Natural killer cell treated with Interleukin-12 subunit alpha and Interleukin-12 subunit beta and Interleukin-15 and Interleukin-18, amount 100 ng/mL, for 72 hours (primary cell): ENCODE data around the gene PSD4. TPM values are rescaled to one million over a fixed set of nuclear protein-coding genes. Genes with fewer than 3 reads are reported as not detected.

Experiments
- ATAC-seq, 2 donors: fragments of 150-1000 bp; cut with Tn5 transposase in 1 of 2; sonication (Bioruptor Pico), chemical (Tn5 transposase) in 1 of 2; 2 replicates each; pipeline ENCODE4 v1.10.0; 2021
- DNase-seq: peaks from one replicate; pipeline ENCODE4 v3.0.0; 2022; ENCODE audit warnings: low spot score
- H3K27ac Mint-ChIP-seq, 2 donors: 1 replicate in 1 of 2; 2 replicates in 1 of 2; pipeline ENCODE4 v1.8.0; 2022; ENCODE audit warnings: mixed read lengths in 2 of 2, mild to moderate bottlenecking in 1 of 2, moderate library complexity in 1 of 2
- H3K27me3 Mint-ChIP-seq, 2 donors: 1 replicate in 1 of 2; 2 replicates in 1 of 2; pipeline ENCODE4 v1.8.0; 2022; ENCODE audit warnings: mixed read lengths in 2 of 2
- H3K36me3 Mint-ChIP-seq: one replicate; pipeline ENCODE4 v1.8.0; 2022; ENCODE audit warnings: mixed read lengths
- H3K4me1 Mint-ChIP-seq, 2 donors: 1 replicate in 1 of 2; 2 replicates in 1 of 2; pipeline ENCODE4 v1.8.0; 2022; ENCODE audit warnings: low read depth in 2 of 2, mixed read lengths in 2 of 2, mild to moderate bottlenecking in 1 of 2
- H3K4me3 Mint-ChIP-seq: one replicate; pipeline ENCODE4 v1.8.0; 2022; ENCODE audit warnings: mixed read lengths
- H3K9me3 Mint-ChIP-seq: 2 replicates; pipeline ENCODE4 v1.8.0; 2022; ENCODE audit warnings: mixed read lengths
- total RNA-seq, 2 donors: library from RNA; stranded (reverse); gene quantifications; one replicate each; pipeline ENCODE4 v1.2.3, GENCODE V29; 2022

PSD4 gene
- total RNA-seq, 2 donors from 2014 or later = 299 to 305 TPM

DNA sequence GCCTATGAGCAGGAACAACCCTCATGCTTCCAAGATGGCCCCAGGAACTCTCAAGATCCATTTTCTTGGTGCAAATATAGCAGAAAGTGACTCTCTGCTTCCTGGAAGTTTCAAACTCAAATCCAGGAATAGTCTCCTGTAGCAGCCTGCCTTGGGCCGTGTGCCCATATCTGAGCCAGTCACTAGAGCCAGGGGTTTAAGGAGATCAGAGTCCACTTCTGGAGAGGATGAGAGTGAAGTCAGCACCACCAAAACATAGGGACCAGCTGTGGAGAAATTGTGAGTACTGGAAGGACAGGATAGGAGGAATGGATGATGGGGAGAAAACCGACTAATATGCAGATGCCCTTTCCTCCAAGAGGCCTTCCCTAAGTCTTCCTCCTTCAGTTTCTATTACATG, 33.2 kb downstream of the PSD4 start:
- no peak for ATAC-seq
- H3K9me3 Mint-ChIP-seq = no peaks in the 10 kb centered on the region
- peak overlapping the region in 1 of 2 donors; percentile 32 for H3K27ac Mint-ChIP-seq

DNA sequence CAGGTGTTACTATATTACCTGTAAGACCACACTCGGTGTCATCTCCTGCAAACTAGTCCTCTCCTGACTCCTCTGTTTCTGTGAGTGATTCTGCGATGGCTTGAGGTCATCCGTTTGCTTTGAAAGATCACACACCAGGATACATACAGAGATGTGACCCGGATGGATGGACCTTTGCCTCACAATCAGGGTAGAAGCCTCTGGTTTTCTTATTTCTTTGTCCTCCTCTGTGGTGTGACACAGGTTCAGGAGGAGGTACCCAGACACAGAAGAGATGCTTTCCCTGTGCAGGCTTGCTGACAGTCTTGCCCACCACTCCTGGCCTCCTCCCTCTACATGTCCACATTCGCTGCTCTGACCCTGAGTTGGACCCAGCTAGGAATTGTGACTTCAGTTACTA, 34.6 kb downstream of the PSD4 start:
- no peak for DNase-seq
- H3K9me3 Mint-ChIP-seq = no peaks in the 10 kb centered on the region
- H3K4me3 Mint-ChIP-seq = no peak overlapping the region
- no peak overlapping the region for H3K27ac Mint-ChIP-seq
- no peaks in the 10 kb centered on the region for H3K36me3 Mint-ChIP-seq
- ATAC-seq = no peak
- H3K4me1 Mint-ChIP-seq = peaks cover 15 to 21% of the 10 kb centered on the region in 2 donors
- H3K27me3 Mint-ChIP-seq = no peaks in the 10 kb centered on the region

More for the DNA sequence above, 33.2 kb downstream of the PSD4 start:
- no peak for DNase-seq
- no peak overlapping the region for H3K4me3 Mint-ChIP-seq
- H3K27me3 Mint-ChIP-seq = no peaks in the 10 kb centered on the region
- peaks cover 21 to 27% of the 10 kb centered on the region in 2 donors for H3K4me1 Mint-ChIP-seq
- no peaks in the 10 kb centered on the region for H3K36me3 Mint-ChIP-seq

DNA sequence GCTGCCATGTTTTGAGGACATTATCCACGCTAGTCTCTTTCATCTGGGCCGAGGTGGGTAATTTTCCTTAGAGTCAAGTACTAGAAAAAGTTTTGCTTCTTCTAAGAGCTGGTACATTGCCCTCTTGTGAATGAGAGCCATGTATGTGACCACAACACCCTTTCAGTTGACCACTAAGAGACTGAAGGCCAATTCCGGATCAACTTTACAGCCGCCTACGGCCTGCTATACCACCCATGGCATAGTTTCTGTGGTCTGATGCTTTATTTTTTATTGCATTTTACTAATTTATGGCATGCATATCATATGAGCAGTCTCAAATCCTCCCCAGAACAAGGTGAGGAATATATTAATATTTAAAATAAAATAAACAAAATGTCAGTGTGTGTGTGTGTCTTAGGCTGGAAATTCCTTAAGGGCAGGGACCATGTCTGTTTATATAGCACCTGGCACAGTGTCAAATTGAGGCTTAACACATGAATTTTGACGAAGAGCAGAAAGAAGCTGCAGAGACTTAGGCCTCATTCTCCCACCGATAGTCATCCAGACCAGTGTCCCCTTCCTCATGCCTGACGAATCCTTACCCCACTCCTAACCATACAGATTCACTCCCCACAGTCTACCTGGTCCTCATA, 35.4 kb downstream of the PSD4 start:
- Mint-ChIP-seq H3K27ac (no peak overlapping the region), H3K27me3 (no peaks in the 10 kb centered on the region), H3K4me3 (no peak overlapping the region), H3K36me3 (no peaks in the 10 kb centered on the region), H3K4me1 (peaks cover 10 to 17% of the 10 kb centered on the region in 2 donors), H3K9me3 (no peaks in the 10 kb centered on the region)
- DNase-seq = no peak
- ATAC-seq = no peak

DNA sequence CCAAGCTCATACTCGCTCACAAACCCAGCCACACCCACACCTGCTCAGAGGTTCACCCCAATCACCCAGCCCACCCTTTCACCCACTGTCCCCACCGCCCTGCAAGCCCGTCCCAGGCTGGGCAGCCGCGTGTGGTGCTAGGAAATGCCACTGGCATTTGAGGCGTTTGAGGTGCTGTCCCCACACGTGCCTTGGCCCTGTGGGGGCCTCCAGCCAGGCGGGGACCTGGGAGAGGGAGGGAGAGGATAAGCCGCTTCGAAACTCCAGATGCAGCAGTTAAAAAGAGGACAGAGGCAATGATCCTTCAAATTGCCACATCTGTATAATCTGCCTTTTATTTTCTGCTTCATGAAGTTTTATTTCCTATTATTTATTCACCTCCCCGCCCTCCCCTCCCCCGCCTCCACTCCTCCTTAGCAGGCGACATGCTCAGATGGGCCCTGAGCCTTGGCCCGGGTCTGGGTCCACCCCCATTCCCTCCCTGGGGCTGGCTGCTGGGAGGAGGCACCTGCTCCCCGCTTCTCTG, 35.9 kb downstream of the PSD4 start:
- no peak for DNase-seq
- Mint-ChIP-seq H3K4me3 (no peak overlapping the region), H3K27ac (no peak overlapping the region), H3K27me3 (no peaks in the 10 kb centered on the region), H3K36me3 (no peaks in the 10 kb centered on the region), H3K4me1 (peaks cover 9 to 15% of the 10 kb centered on the region in 2 donors), H3K9me3 (no peaks in the 10 kb centered on the region)
- no peak for ATAC-seq

DNA sequence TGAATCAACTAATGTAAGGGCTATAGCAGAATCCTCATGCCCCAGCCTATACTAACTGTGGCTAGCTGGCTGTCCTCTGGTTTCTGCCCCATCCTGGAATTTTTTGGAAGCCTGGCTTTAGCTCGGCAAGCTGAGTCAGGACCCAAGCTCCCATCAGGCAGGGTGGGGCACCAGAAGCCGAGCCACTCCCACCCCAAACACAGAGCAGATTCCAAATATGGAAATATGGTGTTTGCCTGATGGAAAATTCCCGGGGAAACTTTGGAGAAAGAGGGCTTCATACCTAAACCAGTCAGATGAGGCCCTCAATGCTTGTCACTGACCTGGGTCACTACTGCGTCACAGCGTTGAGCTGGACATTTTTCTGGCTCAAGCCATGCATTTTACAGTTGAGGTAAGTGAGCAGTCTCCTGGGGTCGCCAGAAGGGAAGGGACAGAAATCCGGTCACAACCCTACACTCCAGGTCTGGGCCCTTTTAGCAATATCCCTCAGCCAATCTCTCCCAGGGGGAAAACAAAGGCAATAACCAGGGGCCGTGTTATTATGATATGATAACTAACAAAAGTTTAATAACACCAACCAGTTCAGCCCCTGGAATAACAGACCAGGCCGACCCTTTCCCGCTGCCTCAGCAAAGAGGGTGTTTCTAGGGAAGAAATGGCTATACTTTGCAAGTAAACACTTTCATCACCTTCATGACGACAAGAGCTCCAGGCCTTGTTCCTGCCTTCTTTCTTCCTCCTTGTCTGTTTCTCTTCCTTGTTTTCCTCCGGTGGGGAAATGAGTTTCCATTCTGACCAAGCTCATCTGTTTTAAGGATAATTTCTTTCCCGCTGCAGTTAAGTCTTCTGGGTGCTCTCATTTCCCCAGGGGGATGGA, 37.7 kb downstream of the PSD4 start:
- no peak for DNase-seq
- Mint-ChIP-seq H3K27ac (no peak overlapping the region), H3K36me3 (no peaks in the 10 kb centered on the region), H3K27me3 (no peaks in the 10 kb centered on the region), H3K4me3 (no peak overlapping the region), H3K4me1 (peaks cover under 1 to 12% of the 10 kb centered on the region in 2 donors), H3K9me3 (no peaks in the 10 kb centered on the region)
- ATAC-seq = no peak

DNA sequence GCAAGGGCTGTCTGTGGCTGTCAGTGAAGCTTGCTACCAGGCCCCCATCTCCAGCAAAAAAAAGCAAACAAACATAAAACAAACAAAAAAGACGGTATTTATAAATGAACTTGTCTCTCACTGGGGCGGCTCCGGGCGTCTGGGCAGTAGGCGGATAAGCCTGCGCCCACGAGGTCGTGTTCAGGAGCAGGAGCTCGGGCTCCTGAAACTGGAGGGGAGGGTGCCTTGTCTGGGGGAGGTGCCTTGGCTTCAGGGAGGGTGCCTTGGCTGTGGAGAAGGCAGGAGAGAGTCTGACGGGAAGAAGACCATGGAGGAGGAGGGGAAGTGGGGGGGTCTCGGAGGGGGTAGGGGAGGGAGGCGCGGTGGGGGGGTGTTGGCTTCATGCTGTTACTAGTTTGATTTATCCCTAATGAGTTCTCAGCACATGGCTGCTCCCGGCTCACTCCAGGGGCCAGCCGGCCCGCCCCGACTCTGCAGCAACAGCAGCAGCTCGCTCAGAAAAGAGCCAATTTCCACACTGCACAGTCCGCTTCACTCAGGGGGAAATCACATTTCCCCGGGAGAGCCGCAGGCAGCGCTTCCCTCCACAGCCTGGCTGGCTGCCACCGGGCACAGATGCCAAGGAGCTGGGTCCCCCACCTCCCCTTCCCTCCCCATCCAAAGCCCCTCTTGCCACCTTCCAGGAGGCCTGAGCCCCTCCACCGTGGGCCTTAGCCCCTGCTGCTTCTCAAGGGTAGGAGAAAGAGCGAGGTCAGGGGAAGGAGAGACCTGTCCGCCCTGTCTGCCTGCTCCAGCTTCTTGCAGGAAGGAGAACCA, 38.7 kb downstream of the PSD4 start:
- no peaks in the 10 kb centered on the region for H3K27me3 Mint-ChIP-seq
- H3K4me3 Mint-ChIP-seq = no peak overlapping the region
- H3K36me3 Mint-ChIP-seq = no peaks in the 10 kb centered on the region
- no peaks in the 10 kb centered on the region for H3K9me3 Mint-ChIP-seq
- ATAC-seq (no peak), DNase-seq (no peak)
- H3K27ac Mint-ChIP-seq = peak overlapping the region in 1 of 2 donors; percentile 6
- peaks cover 6 to 22% of the 10 kb centered on the region in 2 donors for H3K4me1 Mint-ChIP-seq

DNA sequence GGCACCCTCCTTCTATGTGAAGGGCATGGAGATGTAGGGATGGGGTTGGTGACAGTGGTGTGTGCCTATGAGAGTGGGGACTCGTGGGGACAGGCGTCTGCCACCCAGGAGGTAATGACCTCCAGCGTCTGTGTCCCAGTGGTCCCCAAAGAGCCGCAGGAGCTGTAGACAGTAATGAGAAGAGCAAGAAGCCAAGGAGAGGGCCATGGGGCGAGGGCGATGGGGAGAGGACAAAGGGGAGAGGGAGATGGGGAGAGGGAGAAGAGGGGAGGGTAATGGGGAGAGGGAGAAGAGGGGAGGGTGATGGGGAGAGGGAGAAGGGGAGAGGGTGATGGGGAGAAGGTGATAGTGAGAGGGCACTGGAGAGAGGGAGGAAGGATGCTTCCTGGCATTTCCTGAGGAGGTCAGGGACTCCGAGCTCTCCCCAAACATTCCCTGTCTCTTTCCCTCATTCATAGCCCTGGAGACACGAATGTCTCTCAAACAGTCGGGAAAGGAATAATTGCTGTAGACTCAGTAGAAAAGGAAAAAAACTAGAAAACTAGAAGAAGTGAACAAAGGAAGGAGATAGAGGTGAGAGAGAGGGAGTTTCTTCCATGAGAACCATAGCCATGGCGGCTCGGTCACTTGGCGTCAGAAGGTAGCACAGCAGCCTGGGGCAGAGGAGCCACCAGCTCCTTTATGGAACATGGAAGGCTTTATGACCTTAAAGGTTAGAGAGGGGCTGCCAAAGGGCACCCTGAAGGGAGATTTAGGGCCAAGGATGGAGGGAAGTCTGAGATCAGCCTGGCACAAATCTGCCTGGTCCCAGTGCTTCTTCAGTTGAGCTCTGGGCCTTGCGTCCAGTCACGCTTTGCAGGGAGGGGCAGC, 39.5 kb downstream of the PSD4 start:
- Mint-ChIP-seq H3K27me3 (no peaks in the 10 kb centered on the region), H3K4me1 (peaks cover 14 to 24% of the 10 kb centered on the region in 2 donors), H3K27ac (peak overlapping the region in 1 of 2 donors; percentile 6), H3K9me3 (no peaks in the 10 kb centered on the region), H3K36me3 (no peaks in the 10 kb centered on the region), H3K4me3 (no peak overlapping the region)
- DNase-seq = no peak
- ATAC-seq = no peak

DNA sequence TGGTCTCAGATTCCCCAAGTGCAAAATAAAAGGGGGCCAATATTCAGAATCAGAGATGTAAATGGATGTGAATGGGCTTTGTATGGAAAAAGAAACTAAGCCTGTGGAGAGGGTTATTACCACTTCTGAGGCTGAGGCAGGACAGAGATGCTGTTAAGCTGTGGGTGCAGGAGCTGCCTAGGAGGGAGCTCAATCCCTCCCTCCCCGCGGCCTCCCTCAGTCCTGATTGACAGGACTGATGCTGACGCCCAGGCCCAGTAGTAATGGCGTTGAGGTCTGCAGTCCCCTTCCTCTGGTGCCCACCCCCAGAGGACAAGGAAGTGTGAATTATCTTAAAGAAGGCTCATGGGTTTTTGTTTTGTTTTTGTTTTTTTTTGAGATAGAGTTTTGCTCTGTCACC, 40.4 kb downstream of the PSD4 start:
- no peak for ATAC-seq
- Mint-ChIP-seq H3K27ac (peak overlapping the region in 1 of 2 donors; percentile 56), H3K9me3 (no peaks in the 10 kb centered on the region)

DNA sequence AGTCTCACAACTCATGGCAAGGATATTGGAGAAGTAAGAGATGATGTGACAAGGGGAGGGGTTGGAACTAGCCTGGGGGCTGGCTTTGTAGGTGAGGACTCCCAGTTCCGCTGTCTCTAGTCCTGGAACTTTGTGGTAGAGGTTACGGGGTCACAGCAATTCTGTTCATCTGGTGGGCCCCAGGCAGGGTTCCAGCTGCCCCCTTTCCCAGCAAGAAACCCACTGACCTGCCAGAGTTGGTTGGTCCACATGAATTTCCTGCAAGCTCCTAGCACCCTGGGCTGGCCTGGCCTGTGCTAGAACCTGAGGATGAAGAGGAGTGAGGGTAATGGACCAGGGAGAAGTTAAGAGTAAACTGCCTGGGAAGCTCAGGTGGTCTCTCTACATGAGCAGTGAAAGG, 41.3 kb downstream of the PSD4 start:
- H3K27ac Mint-ChIP-seq = peak overlapping the region in 1 of 2 donors; percentile 56
- ATAC-seq = no peak
- no peaks in the 10 kb centered on the region for H3K9me3 Mint-ChIP-seq
- H3K4me1 Mint-ChIP-seq = peaks cover 20 to 27% of the 10 kb centered on the region in 2 donors
- no peak for DNase-seq
- no peaks in the 10 kb centered on the region for H3K27me3 Mint-ChIP-seq
- H3K36me3 Mint-ChIP-seq = no peaks in the 10 kb centered on the region
- no peak overlapping the region for H3K4me3 Mint-ChIP-seq

More for the DNA sequence above, 40.4 kb downstream of the PSD4 start:
- DNase-seq = no peak
- Mint-ChIP-seq H3K4me1 (peaks cover 20 to 28% of the 10 kb centered on the region in 2 donors), H3K27me3 (no peaks in the 10 kb centered on the region), H3K36me3 (no peaks in the 10 kb centered on the region), H3K4me3 (no peak overlapping the region)

DNA sequence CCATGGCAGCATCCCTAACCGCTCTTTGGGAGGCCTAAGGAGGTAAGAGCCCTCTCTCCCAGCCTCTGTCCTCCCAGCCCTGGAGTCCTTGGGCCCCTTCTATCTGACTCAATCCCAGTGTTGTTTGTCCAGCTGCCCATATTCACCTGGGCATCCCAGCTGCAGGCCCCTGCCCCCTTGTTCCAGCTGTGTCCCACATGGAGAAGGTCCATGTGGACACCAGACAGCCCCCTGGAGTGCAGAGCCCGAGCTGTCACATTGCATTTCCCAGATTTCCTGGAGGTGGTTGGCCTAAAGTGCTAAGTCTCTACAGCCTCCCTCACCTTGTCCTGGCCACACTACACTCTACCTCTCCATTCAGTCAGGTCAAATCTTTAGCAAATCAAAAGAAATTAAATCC, 42.5 kb downstream of the PSD4 start:
- H3K36me3 Mint-ChIP-seq = no peaks in the 10 kb centered on the region
- ATAC-seq (no peak), DNase-seq (no peak)
- no peaks in the 10 kb centered on the region for H3K9me3 Mint-ChIP-seq
- H3K27me3 Mint-ChIP-seq = no peaks in the 10 kb centered on the region
- peaks cover 20 to 24% of the 10 kb centered on the region in 2 donors for H3K4me1 Mint-ChIP-seq
- no peak overlapping the region for H3K4me3 Mint-ChIP-seq
- H3K27ac Mint-ChIP-seq = peak overlapping the region in 1 of 2 donors; percentile 31

DNA sequence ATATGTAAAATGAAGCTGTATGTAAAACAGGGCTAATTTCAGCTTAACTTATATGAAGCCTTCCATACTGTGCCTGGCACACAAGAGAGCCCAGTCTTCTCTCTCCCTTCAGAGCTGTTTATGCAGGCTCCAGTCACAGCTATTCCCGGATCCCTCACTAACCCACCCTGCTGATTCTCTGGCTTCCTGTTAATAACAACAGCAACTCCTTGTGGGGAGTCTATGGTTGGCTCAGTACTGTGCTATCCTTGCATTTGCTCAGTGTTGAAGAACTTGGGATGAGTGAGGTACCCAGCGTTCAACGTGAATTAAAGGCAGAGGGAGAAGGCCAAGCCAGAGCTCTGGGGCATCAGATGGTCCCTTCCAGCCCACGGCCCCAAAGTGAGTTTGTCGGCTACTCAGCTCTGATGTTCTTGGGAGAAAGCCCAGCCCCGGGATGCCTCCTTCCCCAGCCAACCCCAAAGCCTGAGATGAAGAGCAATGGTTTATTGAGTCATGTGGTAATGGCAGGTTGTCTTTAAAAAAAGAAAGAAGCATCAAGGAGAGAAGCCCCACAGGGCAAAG, 43.2 kb downstream of the PSD4 start:
- ATAC-seq (no peak), DNase-seq (no peak)
- Mint-ChIP-seq H3K9me3 (no peaks in the 10 kb centered on the region), H3K36me3 (no peaks in the 10 kb centered on the region), H3K4me1 (peaks cover 20 to 24% of the 10 kb centered on the region in 2 donors), H3K4me3 (no peak overlapping the region), H3K27ac (peak overlapping the region in 1 of 2 donors; percentile 31), H3K27me3 (no peaks in the 10 kb centered on the region)

DNA sequence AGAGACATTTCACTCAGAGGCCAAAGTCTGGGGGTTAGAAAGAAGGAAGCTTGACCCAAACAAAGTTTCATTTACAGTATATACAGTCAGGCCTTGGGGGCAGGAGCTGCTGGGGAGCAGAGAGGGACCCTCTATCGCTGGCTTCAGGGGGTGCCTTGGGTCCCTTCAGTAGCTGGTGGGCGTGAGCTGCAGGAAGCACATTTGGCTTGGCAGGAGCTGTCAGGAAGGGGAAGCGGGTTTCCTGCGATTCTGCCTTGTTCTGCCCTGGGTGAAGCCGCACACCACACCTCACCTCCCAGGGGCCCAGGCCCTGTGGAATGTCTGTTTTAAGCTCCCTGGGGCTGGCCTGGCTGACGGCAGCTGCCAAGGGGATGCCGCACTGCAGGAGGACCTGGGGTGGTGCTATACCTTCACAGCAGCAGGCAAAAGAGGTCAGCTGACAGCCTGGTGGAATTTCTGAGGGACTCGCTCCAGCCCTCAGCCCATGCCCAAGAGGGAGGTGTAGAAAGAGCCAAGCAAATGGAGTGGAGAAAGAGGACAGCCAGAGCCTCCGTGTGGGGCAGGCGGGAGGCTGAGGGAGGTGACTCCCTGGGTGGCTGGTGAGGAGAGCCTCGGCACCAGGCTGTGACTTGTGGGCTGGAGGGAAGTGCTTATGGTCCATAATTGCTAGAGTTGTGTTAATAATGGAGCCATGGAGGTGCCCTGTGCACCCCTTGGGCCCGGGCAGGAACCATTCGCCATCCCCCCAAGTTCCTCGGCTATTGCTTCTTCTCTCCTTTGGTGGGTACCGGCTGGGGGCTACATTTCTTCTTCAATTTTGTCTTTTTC, 43.9 kb downstream of the PSD4 start:
- ATAC-seq (peak in 1 of 2 donors; percentile 40), DNase-seq (no peak)
- Mint-ChIP-seq H3K27ac (peak overlapping the region in 1 of 2 donors; percentile 31), H3K4me3 (peak overlapping the region; percentile 20), H3K4me1 (peaks cover 20 to 24% of the 10 kb centered on the region in 2 donors), H3K9me3 (no peaks in the 10 kb centered on the region), H3K27me3 (no peaks in the 10 kb centered on the region), H3K36me3 (no peaks in the 10 kb centered on the region)
